HUES48 (cell line): ENCODE results near the gene SH2D6.
"Not testable (repeated sequence)": the region's sequence is repeated elsewhere in the genome, so short reads cannot be mapped to it uniquely, and the experiment has no call there.

Experiments used
- H3K27ac ChIP-seq: one replicate; pipeline ENCODE4 v1.7.0; 2013; ENCODE audit warnings: low read depth, low read length, inconsistent platforms
- H3K27me3 ChIP-seq: 2 replicates; pipeline ENCODE4 v1.6.1; 2013; ENCODE audit warnings: mild to moderate bottlenecking, low read length; ENCODE audit not compliant: control insufficient read depth, insufficient read depth
- H3K36me3 ChIP-seq: 2 replicates; pipeline ENCODE4 v1.6.1; 2013; ENCODE audit warnings: low read length; ENCODE audit not compliant: control insufficient read depth, insufficient read depth
- H3K4me1 ChIP-seq: 2 replicates; pipeline ENCODE4 v1.6.1; 2013; ENCODE audit warnings: mild to moderate bottlenecking, low read length; ENCODE audit not compliant: control insufficient read depth, insufficient read depth
- H3K4me3 ChIP-seq: 2 replicates; pipeline ENCODE4 v1.5.1; 2013; ENCODE audit warnings: mild to moderate bottlenecking, low read depth, low read length
- H3K9ac ChIP-seq: 2 replicates; pipeline ENCODE4 v1.6.1; 2013; ENCODE audit warnings: mild to moderate bottlenecking, low read depth, low read length, moderate library complexity
- H3K9me3 ChIP-seq: 2 replicates; pipeline ENCODE4 v1.6.1; 2013; ENCODE audit warnings: low read length; ENCODE audit not compliant: control insufficient read depth, insufficient read depth

The SH2D6 gene

DNA sequence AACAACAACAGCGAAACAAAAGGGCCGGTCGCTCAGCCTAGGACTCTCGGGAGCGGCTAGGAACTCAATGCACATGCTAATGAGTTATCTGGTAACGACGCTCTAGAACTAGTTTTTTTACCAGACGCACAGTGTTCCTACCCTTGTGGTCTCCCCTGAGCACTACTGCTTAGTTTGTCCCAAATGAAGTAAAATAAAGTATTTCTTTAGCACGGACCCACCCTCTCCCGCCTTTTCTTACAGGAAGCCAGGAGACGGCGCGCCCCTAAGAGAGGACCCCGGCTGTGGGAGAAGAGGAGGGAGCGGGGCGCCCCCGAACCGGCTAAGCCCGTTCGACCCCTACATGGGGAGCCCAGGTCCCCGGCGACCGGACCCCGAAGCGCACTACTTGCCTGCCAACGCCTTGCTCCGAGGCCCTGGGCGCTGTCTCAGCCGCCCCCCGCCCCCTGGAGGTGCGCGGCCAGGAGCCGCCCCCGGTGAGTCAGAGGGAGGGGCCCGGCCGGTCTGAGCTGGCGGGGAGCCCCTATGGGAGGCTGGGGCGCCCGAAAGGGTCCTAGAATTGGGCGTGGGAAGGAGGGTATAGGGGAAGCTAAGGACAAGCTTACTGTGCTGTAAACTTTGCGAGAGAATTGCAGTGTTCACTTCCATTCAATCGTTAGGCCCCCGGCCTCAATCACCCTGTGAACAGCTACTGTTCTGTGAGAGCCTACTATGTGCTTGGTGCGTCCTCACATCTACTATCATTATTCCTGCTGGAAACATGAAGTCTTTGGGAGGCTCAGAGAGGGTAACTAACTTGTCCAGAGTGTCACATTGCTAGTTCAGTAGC is 4.7 kb upstream of the SH2D6 start:
- no peaks in the 10 kb centered on the region for H3K27me3 ChIP-seq
- H3K4me1 ChIP-seq: peaks cover 28% of the 10 kb centered on the region
- H3K27ac ChIP-seq: peak overlapping the region; percentile 47
- no peaks in the 10 kb centered on the region for H3K36me3 ChIP-seq
- peak overlapping the region; percentile 71 for H3K4me3 ChIP-seq
- H3K9me3 ChIP-seq: no peaks in the 10 kb centered on the region
- H3K9ac ChIP-seq: peak overlapping the region; percentile 57

DNA sequence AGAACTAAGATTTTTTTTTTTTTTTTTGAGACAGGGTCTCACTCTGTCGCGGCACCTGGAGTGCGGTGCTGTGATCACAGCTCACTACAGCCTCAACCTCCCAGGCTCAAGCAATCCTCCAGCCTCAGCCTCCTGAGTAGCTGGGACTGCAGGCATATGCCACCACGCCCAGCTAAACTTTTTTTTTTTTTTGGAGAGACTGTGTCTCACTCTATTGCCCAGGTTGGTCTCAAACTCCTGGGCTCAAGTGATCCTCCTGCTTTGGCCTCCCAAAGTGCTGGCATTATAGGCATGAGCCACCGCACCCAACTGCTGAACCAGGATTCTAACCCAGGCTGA is 4.1 kb upstream of the SH2D6 start:
- not testable (repeated sequence) for H3K27me3 ChIP-seq, H3K27ac ChIP-seq, H3K9me3 ChIP-seq, H3K36me3 ChIP-seq, H3K9ac ChIP-seq
- Histone ChIP-seq H3K4me3 (peak overlapping the region; percentile 71), H3K4me1 (peaks cover 28% of the 10 kb centered on the region)

DNA sequence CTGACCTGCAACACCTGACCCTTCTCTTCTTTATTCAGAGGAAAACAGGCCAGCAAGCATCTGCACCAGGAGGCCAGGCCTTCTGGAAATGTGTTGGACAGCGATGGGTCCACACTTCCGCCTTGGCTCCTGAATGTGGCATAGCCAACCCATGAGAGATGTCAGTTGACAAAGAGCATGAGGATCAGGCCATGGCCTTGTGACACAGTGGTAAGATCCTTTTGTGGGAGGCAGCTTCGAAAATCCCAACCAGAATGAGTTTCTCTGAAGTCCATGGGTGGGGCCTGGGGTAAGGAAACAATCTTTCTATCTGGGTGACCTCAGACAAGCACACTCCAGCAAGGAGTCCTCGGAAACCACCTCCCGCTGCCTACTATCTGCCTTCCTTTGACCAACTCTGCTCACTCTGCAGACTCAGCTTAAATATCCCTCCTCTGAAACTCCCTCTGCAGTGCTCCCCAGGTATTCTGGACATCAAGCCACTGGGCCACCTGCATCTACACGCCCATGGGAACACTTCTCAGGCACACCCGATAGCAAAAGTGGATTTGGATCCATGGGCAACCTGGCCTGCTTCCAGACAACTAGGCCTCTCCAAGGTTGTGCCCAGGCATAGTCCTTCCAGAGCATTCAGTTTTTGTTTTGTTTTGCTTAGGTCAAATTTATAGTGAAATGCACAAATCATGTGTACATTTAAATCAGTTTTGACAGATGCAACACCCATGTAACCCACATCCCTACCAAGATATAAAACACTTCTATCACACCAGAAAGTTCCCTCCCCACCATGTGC is 3.6 kb upstream of the SH2D6 start:
- Histone ChIP-seq H3K9ac (no peak overlapping the region), H3K36me3 (no peaks in the 10 kb centered on the region), H3K9me3 (no peaks in the 10 kb centered on the region), H3K27ac (no peak overlapping the region), H3K4me3 (no peak overlapping the region), H3K4me1 (peaks cover 26% of the 10 kb centered on the region), H3K27me3 (no peaks in the 10 kb centered on the region)

DNA sequence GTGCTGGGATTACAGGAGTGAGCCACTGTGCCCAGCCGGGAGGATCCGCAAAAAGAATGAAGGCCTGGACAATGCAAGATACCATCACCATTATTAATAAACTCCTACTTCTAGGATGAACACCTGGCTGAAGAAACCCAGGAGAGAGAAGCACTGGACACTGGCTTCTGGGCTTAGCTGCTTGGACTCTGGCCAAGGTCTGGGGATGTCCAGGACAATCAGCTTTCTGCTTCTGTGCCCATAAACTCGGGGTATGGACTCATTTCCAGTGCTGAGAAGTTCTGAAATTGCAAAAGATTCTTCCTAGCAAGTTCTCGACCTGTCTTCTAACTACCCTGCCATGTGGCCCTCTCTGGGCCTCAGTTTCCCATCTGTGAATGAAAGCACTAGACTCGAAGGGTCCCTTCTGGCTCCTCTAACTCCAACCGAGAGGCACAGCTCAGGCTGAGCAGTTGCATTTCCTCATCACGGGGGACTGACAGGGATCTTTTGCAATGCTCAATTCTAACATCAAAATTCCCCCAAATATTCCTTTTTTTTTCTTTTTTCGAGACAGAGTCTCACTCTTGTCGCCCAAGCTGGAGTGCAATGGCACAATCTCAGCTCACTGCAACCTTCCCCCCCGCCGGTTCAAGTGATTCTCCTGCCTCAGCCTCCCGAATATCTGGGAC is 2.4 kb upstream of the SH2D6 start:
- no peak overlapping the region for H3K27ac ChIP-seq
- no peaks in the 10 kb centered on the region for H3K36me3 ChIP-seq
- no peaks in the 10 kb centered on the region for H3K27me3 ChIP-seq
- no peaks in the 10 kb centered on the region for H3K9me3 ChIP-seq
- H3K9ac ChIP-seq: no peak overlapping the region
- H3K4me3 ChIP-seq: no peak overlapping the region
- H3K4me1 ChIP-seq: peaks cover 23% of the 10 kb centered on the region

DNA sequence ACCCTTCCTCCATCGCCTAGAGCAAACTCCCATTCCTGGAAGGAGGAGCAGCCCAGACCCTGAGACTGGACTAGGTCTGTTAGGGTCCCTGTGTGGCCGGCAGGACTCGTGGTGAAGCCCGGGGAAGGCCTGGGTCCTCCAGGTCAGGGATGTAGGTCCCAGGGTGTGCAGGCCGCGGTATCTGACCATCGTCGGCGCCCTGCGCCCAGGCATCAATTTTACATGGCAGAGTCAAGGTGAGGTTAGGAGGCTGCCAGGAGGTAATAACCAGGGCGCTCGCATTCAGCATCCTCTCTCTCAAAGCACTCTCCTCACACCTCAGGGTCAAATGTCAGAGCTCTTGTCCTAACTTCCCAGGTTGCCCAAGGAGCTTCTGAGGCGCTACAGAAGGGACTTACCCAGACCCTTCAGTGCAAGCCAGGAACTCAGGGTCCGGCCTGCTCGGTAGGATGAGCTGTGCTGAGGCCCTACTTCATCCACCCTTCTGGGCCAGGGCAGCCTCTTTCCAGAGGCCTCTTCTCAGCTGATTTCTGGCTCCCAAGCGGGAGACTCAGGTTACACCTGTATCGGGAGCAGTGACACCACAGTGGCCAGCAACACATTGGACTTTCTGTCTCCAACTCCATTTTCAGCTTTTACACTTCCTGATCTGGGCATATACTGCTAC is 628 bp downstream of the SH2D6 start:
- Histone ChIP-seq H3K36me3 (no peaks in the 10 kb centered on the region), H3K4me1 (peaks cover 23% of the 10 kb centered on the region), H3K27me3 (no peaks in the 10 kb centered on the region), H3K9me3 (no peaks in the 10 kb centered on the region), H3K9ac (peak overlapping the region; percentile 91), H3K4me3 (peak overlapping the region; percentile 96), H3K27ac (peak overlapping the region; percentile 85)

DNA sequence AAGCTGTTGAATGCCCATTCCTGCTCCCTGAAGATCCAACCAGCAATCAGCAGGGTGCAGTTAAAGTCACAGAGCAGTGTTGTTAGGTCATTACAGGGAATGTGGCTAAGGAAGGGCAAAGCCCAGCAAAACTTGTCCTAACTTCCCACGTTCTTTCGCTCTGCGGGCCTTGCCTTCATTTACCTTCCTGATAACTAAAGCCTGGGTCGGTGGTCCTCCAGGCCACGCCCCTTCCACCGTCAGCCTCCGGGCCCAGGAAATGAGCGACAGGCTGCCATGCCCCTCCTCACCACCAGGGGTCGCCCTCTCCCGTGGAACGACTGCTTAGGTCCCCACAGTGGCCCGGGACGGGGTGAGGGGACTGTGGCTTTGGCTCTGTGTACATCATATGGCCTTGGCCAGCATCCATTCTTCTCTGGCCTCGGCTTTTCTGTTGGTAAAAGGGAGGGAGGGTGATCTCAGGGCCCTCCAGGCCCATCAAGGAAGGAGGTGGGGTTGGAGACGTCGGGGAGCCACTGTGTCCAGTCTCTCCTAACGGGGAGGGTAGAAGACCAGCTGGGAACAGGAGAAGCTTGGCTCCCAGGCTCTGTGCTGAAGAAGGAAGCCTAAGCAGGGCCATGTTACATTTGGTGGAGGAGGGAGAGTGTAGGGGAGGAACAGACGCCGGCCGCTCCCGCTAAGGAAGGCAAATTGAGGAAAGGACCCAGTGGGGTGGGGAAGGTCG is 2.2 kb downstream of the SH2D6 start:
- Histone ChIP-seq H3K4me1 (peaks cover 23% of the 10 kb centered on the region), H3K9me3 (no peaks in the 10 kb centered on the region), H3K36me3 (no peaks in the 10 kb centered on the region), H3K4me3 (no peak overlapping the region), H3K27ac (peak overlapping the region; percentile 52), H3K27me3 (no peaks in the 10 kb centered on the region), H3K9ac (no peak overlapping the region)

DNA sequence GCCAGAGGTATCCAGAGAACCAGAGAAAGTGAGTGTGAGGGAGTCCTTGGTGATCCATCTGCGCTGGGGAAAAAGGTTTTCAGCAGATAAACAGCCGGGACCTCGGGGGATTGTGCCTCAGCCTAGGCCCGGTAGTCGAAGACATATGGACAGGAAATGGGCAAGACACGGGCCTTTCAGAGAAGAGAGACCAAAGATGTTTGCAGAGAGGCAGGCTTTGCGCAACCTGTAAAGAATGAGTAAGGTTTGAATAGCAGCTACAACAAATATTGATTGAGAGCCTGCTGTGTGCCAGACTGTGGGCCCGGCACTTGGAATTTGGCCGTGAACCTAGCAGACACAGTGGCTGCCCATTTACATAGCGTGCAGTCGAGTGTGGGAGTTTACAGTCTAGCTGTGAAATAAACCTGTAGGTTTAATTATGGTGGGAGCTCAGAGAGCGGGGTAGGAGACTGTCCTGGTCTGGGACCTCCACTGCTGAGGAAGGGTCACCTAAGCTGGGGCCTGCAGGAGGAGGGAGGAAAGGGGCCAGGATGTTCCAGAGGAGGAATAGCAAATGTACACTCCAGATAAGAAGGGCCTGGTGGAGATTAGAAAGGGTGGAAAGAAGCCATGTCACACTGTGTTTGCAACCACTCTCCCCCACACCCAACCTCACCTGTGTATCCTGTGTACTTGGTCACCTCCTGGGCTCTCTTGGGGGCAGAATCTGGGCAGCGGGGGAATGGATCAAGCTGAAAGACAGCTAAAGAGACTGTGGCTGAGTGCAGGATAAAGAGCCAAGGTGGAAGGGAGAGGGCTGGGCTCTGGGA is 3.0 kb downstream of the SH2D6 start:
- Histone ChIP-seq H3K9me3 (no peaks in the 10 kb centered on the region), H3K27ac (peak overlapping the region; percentile 52), H3K36me3 (no peaks in the 10 kb centered on the region), H3K27me3 (no peaks in the 10 kb centered on the region), H3K4me3 (no peak overlapping the region), H3K9ac (no peak overlapping the region), H3K4me1 (peaks cover 23% of the 10 kb centered on the region)

DNA sequence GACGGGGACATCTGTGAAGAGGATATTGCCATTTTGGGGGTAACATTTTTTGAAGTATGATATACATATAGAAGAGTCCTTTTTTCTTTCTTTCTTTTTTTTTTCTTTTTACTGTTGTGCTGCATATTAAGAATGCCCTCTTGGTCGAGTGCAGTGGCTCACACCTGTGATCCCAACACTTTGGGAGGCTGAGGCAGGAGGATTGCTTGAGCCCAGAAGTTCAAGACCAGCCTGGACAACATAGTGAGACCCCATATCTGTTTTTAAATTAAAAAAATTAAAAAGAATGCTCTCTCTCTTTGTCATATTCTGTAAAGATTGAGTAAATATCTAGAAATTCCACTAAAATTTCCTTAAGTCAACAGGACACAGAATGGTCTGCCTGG is 3.6 kb downstream of the SH2D6 start:
- Histone ChIP-seq H3K27me3 (no peaks in the 10 kb centered on the region), H3K9ac (no peak overlapping the region), H3K4me3 (no peak overlapping the region), H3K27ac (no peak overlapping the region), H3K9me3 (no peaks in the 10 kb centered on the region), H3K36me3 (no peaks in the 10 kb centered on the region), H3K4me1 (peaks cover 23% of the 10 kb centered on the region)

DNA sequence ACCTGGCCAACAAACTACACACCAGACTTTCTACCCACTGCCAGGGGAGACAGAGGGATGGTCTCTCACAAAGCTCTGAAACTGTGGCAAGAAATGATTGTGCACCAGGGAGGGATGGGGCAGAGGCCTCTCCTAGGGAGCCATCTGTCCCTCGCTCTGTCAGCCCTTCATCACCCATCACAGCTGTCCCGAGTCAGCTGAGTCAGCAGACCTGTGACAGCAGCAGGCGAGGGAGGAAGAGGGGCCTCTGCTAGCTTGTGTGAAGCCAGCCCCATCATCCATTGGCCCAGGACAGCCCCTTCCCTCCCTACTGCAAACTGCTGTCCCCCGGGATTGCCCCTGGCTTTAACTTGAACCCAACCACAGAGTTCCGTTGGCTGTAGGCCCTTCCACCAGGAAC is 5.0 kb downstream of the SH2D6 start:
- no peaks in the 10 kb centered on the region for H3K9me3 ChIP-seq
- no peaks in the 10 kb centered on the region for H3K36me3 ChIP-seq
- peaks cover 29% of the 10 kb centered on the region for H3K4me1 ChIP-seq
- H3K4me3 ChIP-seq: no peak overlapping the region
- 0 out of 2 replicates have a peak, but pooled peaks cover 1% of the 10 kb centered on the region for H3K27me3 ChIP-seq
- no peak overlapping the region for H3K27ac ChIP-seq
- H3K9ac ChIP-seq: no peak overlapping the region

DNA sequence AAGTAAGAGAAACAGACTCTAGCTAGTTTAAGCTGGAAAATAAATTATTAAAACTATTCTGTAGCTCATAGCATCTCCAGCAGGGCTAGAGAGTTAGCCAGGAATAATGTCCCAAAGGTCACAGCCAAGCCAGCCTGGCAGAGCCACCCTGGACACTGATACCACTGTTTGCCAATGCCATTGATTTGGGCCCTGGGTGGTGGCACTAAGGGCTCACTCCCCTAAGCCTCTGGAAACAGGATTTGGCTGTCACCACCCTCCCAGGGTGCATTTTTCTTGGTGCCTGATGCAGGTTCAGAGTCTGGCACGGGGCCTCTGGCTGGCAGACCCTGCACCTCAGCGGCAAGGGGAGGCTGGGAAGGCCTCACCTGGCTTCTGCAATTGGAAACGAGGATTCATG is 7.1 kb downstream of the SH2D6 start:
- Histone ChIP-seq H3K9ac (no peak overlapping the region), H3K4me3 (no peak overlapping the region), H3K36me3 (no peaks in the 10 kb centered on the region), H3K27me3 (peaks cover 16% of the 10 kb centered on the region), H3K4me1 (peaks cover 31% of the 10 kb centered on the region), H3K27ac (no peak overlapping the region), H3K9me3 (no peaks in the 10 kb centered on the region)
